ENCODE data around the gene WDR33. TPM values are rescaled to one million over a fixed set of nuclear protein-coding genes. Genes with fewer than 3 reads are reported as not detected.

WDR33 gene
- total and polyA plus RNA-seq, 9 donors, result 16.3 to 56.2 (median 46.7) TPM

DNA sequence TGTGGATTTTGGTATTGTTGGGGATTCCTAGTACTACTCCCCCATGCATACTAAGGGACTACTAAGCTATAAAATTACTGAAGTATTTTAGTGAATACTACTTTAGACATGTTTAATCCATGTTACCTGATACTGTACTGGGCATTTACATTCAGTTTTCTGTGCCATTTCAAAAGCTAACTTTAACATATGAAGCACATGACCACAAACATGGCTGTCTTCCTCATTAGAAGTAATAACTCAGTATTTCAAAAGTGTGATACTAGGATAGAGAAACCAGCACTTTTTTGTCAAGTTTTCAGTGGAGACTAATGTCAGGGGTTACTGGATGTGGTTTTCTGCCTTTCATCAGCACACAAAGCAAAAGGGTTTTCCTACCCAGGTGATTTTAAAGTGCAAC, 27.9 kb downstream of the WDR33 start:
- intact Hi-C loops (cut with DNase I), result no loop called here
- H3K4me3 ChIP-seq, result no peak overlapping the region

GRCh38 chr2:127778850-127779249, 32.1 kb downstream of the WDR33 start:
- Histone ChIP-seq H3K36me3 (no peaks in the 10 kb centered on the region), H3K4me1 (ENCODE audit: insufficient read depth) (peaks cover 10% of the 10 kb centered on the region), H3K27ac (no peak overlapping the region), H3K4me3 (no peak overlapping the region), H3K9me3 (no peaks in the 10 kb centered on the region), H3K27me3 (no peaks in the 10 kb centered on the region)
- 80 to 99% (median 96%) methylated on average over 2 of the region's 2 CpGs for WGBS, 3 donors
- no peak for TF ChIP-seq CTCF (IDR thresholded peaks at IDR 0.05)
- no peak for TF ChIP-seq POLR2A (IDR thresholded peaks at IDR 0.05)
- no peak for TF ChIP-seq EP300 (IDR thresholded peaks at IDR 0.05)
- intact Hi-C loops (cut with DNase I), result no loop called here
- no peak for DNase-seq

More for the DNA sequence above, 27.9 kb downstream of the WDR33 start:
- TF ChIP-seq CTCF (IDR thresholded peaks at IDR 0.05) (no peak), POLR2A (IDR thresholded peaks at IDR 0.05) (no peak), EP300 (IDR thresholded peaks at IDR 0.05) (no peak)
- H3K27me3 ChIP-seq, result no peaks in the 10 kb centered on the region
- H3K9me3 ChIP-seq, result no peaks in the 10 kb centered on the region
- no peak overlapping the region for H3K27ac ChIP-seq
- no peak for DNase-seq
- H3K36me3 ChIP-seq, result no peaks in the 10 kb centered on the region
- peaks cover 3% of the 10 kb centered on the region for H3K4me1 ChIP-seq (ENCODE audit: insufficient read depth)

DNA sequence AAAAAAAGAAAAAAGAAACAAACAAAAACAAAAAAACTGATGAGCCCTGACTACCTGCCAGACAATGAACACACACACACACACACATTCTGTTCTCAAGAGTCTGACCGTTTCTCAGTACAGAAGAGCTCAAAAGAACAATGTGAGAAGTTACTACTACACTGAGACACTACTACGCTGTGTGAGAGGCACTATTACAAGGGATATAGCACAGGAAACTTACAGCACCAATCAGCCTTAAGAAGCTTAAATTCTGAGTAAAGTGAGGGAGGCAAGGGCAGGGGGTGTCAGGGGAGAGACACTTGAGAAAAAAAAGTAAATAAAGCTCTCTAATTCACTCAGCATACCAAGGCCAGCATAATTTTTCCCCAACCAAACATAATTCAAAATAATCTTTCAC, 32.5 kb downstream of the WDR33 start:
- DNase-seq, result no peak
- no peaks in the 10 kb centered on the region for H3K9me3 ChIP-seq
- no peak overlapping the region for H3K4me3 ChIP-seq
- intact Hi-C loops (cut with DNase I), result no loop called here
- WGBS, 3 donors, result 81 to 90% (median 84%) methylated on average over 2 of the region's 2 CpGs
- peaks cover 10% of the 10 kb centered on the region for H3K4me1 ChIP-seq (ENCODE audit: insufficient read depth)
- no peaks in the 10 kb centered on the region for H3K36me3 ChIP-seq
- TF ChIP-seq CTCF (IDR thresholded peaks at IDR 0.05) (no peak), POLR2A (IDR thresholded peaks at IDR 0.05) (no peak), EP300 (IDR thresholded peaks at IDR 0.05) (no peak)
- no peak overlapping the region for H3K27ac ChIP-seq
- no peaks in the 10 kb centered on the region for H3K27me3 ChIP-seq

GRCh38 chr2:127776122-127776780, 34.7 kb downstream of the WDR33 start:
- Histone ChIP-seq H3K4me1 (ENCODE audit: insufficient read depth) (peaks cover 10% of the 10 kb centered on the region), H3K27me3 (no peaks in the 10 kb centered on the region), H3K9me3 (no peaks in the 10 kb centered on the region), H3K36me3 (no peaks in the 10 kb centered on the region), H3K27ac (no peak overlapping the region), H3K4me3 (no peak overlapping the region)
- WGBS, 3 donors, result 81 to 97% (median 85%) methylated on average over 3 of the region's 3 CpGs
- TF ChIP-seq EP300 (IDR thresholded peaks at IDR 0.05), result no peak
- TF ChIP-seq CTCF (IDR thresholded peaks at IDR 0.05), result no peak
- no peak for TF ChIP-seq POLR2A (IDR thresholded peaks at IDR 0.05)
- no peak for DNase-seq
- intact Hi-C loops (cut with DNase I), result no loop called here
